ENCODE data around the gene AKT1. TPM values are rescaled to one million over a fixed set of nuclear protein-coding genes. Genes with fewer than 3 reads are reported as not detected.

Gene AKT1
- total RNA-seq, 1 donor from 2014 or later: 155 TPM

- peaks cover 4% of the 10 kb centered on the region for H3K36me3 Mint-ChIP-seq (ENCODE audit: low read depth, unreplicated experiment)
- no peak overlapping the region for H3K4me3 ChIP-seq (ENCODE audit: insufficient read depth, low read depth, low read length)
These were observed 9.2 kb upstream of the AKT1 start for GRCh38 chr14:104804481-104805325.

GRCh38 chr14:104803912-104804410, 8.4 kb upstream of the AKT1 start:
- Mint-ChIP-seq H3K27ac (ENCODE audit: unreplicated experiment) (no peak overlapping the region), H3K4me1 (ENCODE audit: low read depth, unreplicated experiment) (peaks cover 17% of the 10 kb centered on the region), H3K4me3 (ENCODE audit: unreplicated experiment) (peak overlapping the region; percentile 34), H3K27me3 (ENCODE audit: low read depth, unreplicated experiment) (no peaks in the 10 kb centered on the region), H3K9me3 (ENCODE audit: unreplicated experiment) (no peaks in the 10 kb centered on the region), H3K36me3 (ENCODE audit: low read depth, unreplicated experiment) (peaks cover 4% of the 10 kb centered on the region)
- DNase-seq (ENCODE audit: low read depth) (no peak), FAIRE-seq (no peak)
- no peak overlapping the region for H3K4me3 ChIP-seq (ENCODE audit: insufficient read depth, low read depth, low read length)
- no peaks in the 10 kb centered on the region for H3K27me3 ChIP-seq (ENCODE audit: insufficient read depth, low read length)
- H3K27ac ChIP-seq (ENCODE audit: low read depth, low read length): no peak overlapping the region
- no peaks in the 10 kb centered on the region for H3K9me3 ChIP-seq (ENCODE audit: insufficient read depth, low read depth, low read length)
- H2AFZ ChIP-seq (ENCODE audit: low read depth, low read length): no peak overlapping the region
- H3K4me1 ChIP-seq (ENCODE audit: insufficient read depth, low read length): peaks cover 24% of the 10 kb centered on the region
- TF ChIP-seq CTCF (IDR thresholded peaks at IDR 0.05; ENCODE audit: insufficient read depth, low read depth, low read length) (no peak), EZH2 (IDR thresholded peaks at IDR 0.05; ENCODE audit: insufficient read depth, low read length) (no peak)
- H3K36me3 ChIP-seq (ENCODE audit: insufficient read depth, low read length): no peaks in the 10 kb centered on the region
- peaks cover 32% of the 10 kb centered on the region for H4K20me1 ChIP-seq (ENCODE audit: insufficient read depth, low read length)
- no peak overlapping the region for H3K9ac ChIP-seq (ENCODE audit: low read length)
- H3K79me2 ChIP-seq (ENCODE audit: insufficient read depth, low read length): no peaks in the 10 kb centered on the region
- no peak overlapping the region for H3K4me2 ChIP-seq (ENCODE audit: low read length)

More at GRCh38 chr14:104804481-104805325, 9.2 kb upstream of the AKT1 start:
- no peaks in the 10 kb centered on the region for H3K27me3 Mint-ChIP-seq (ENCODE audit: low read depth, unreplicated experiment)
- Histone ChIP-seq H3K27me3 (ENCODE audit: insufficient read depth, low read length) (no peaks in the 10 kb centered on the region), H3K79me2 (ENCODE audit: insufficient read depth, low read length) (no peaks in the 10 kb centered on the region), H4K20me1 (ENCODE audit: insufficient read depth, low read length) (peaks cover 32% of the 10 kb centered on the region), H3K9ac (ENCODE audit: low read length) (no peak overlapping the region), H2AFZ (ENCODE audit: low read depth, low read length) (no peak overlapping the region), H3K4me2 (ENCODE audit: low read length) (peak overlapping the region; percentile 32), H3K36me3 (ENCODE audit: insufficient read depth, low read length) (no peaks in the 10 kb centered on the region), H3K9me3 (ENCODE audit: insufficient read depth, low read depth, low read length) (no peaks in the 10 kb centered on the region), H3K4me1 (ENCODE audit: insufficient read depth, low read length) (peaks cover 22% of the 10 kb centered on the region), H3K27ac (ENCODE audit: low read depth, low read length) (no peak overlapping the region)
- DNase-seq (ENCODE audit: low read depth) (no peak), FAIRE-seq (no peak)
- TF ChIP-seq EZH2 (IDR thresholded peaks at IDR 0.05; ENCODE audit: insufficient read depth, low read length): no peak
- TF ChIP-seq CTCF (IDR thresholded peaks at IDR 0.05; ENCODE audit: insufficient read depth, low read depth, low read length): no peak
- no peak overlapping the region for H3K4me3 Mint-ChIP-seq (ENCODE audit: unreplicated experiment)
- H3K4me1 Mint-ChIP-seq (ENCODE audit: low read depth, unreplicated experiment): peaks cover 10% of the 10 kb centered on the region
- no peak overlapping the region for H3K27ac Mint-ChIP-seq (ENCODE audit: unreplicated experiment)
- H3K9me3 Mint-ChIP-seq (ENCODE audit: unreplicated experiment): no peaks in the 10 kb centered on the region
